Panc1 (cell line): ENCODE data around the gene WDR33. TPM values are rescaled to one million over a fixed set of nuclear protein-coding genes. Genes with fewer than 3 reads are reported as not detected.

Experiments
- ATAC-seq: fragments of 200-7000 bp; cut with Tn5 transposase; 2 replicates; pipeline ENCODE4 v1.9.1; 2020; ENCODE audit warnings: mild to moderate bottlenecking, moderate library complexity
- BruUV-seq: library from RNA; stranded (reverse); fragments of 400-500 nt; replicated peaks from 2 replicates; lab custom pipeline; 2021; lab: Mats Ljungman, UMichigan
- CTCF ChIA-PET: fragments of 300-600 bp; sonication (Branson Sonifier 250); formaldehyde crosslinking; loops from one replicate; lab custom pipeline; 2022; ENCODE audit warnings: antibody characterized with exemption; lab: Charles Lee
- POLR2A ChIA-PET: fragments of 300-600 bp; sonication (Branson Sonifier 250); formaldehyde crosslinking; loops from one replicate; lab custom pipeline; 2022; ENCODE audit warnings: antibody characterized with exemption; lab: Charles Lee
- DNase-seq: peaks from one replicate; pipeline ENCODE4 v3.0.0-alpha.2; 2010; ENCODE audit warnings: low read depth, low spot score
- H3K27ac ChIP-seq: 2 replicates; pipeline ENCODE4 v1.5.1; 2011; ENCODE audit warnings: mild to moderate bottlenecking, low read length, inconsistent platforms
- H3K27me3 ChIP-seq: fragments of 200-500 bp; sonication (Bioruptor generic); 2 replicates; pipeline ENCODE4 v1.6.0; 2014; ENCODE audit warnings: low read length, inconsistent platforms; ENCODE audit not compliant: control insufficient read depth, insufficient read depth
- H3K36me3 ChIP-seq: fragments of 200-500 bp; sonication (Bioruptor generic); 2 replicates; pipeline ENCODE4 v1.5.1; 2014; ENCODE audit warnings: inconsistent platforms, mild to moderate bottlenecking, low read length, moderate library complexity; ENCODE audit not compliant: control insufficient read depth, insufficient read depth
- H3K4me1 ChIP-seq: 2 replicates; pipeline ENCODE4 v1.5.1; 2011; ENCODE audit warnings: inconsistent platforms, mild to moderate bottlenecking, low read length, moderate library complexity; ENCODE audit not compliant: control insufficient read depth, insufficient read depth
- H3K4me3 ChIP-seq, 2 experiments: 2 replicates each; pipeline ENCODE4 v1.5.1; 2011 to 2012; ENCODE audit warnings: low read depth in 2 of 2, low read length in 2 of 2, mild to moderate bottlenecking in 2 of 2, inconsistent platforms in 1 of 2, moderate library complexity in 1 of 2
- H3K9me3 ChIP-seq: fragments of 200-500 bp; sonication (Bioruptor generic); 2 replicates; pipeline ENCODE4 v1.5.1; 2014; ENCODE audit warnings: low read depth, mild to moderate bottlenecking, inconsistent platforms, low read length, moderate library complexity; ENCODE audit not compliant: control insufficient read depth, insufficient read depth
- POLR2AphosphoS5 ChIP-seq: IDR thresholded peaks from 2 replicates; pipeline ENCODE4 v1.6.1; 2012; ENCODE audit warnings: mild to moderate bottlenecking, low read depth, low read length, moderate library complexity
- SIN3A ChIP-seq: IDR thresholded peaks from 2 replicates; pipeline ENCODE4 v1.6.1; 2012; ENCODE audit warnings: low read depth, mild to moderate bottlenecking, low read length, moderate library complexity, borderline replicate concordance; ENCODE audit not compliant: insufficient read depth
- TCF7L2 ChIP-seq: IDR thresholded peaks from 2 replicates; pipeline ENCODE4 v1.6.1; 2011; ENCODE audit warnings: mild to moderate bottlenecking, low read depth, low read length, inconsistent platforms
- in situ Hi-C: cut with HindIII; loops from 2 replicates; pipeline ENCODE4 v1.10.0; 2016; ENCODE audit warnings: low sequenced_read_pairs, low pct_unique_long_range_greater_than_20kb
- intact Hi-C: fragments of 100-400 bp; cut with micrococcal nuclease; formaldehyde crosslinking; loops from one replicate; pipeline ENCODE4 v1.10.0; 2022; ENCODE audit not compliant: unreplicated experiment
- total RNA-seq: library from RNA; stranded (reverse); gene quantifications from one replicate; pipeline ENCODE4 v1.2.1, GENCODE V29; 2021; ENCODE audit not compliant: unreplicated experiment
- TF ChIP-seq, protein P1 (sequence below): fragments of 450-650 bp; IDR thresholded peaks from 2 replicates; pipeline ENCODE4 v1.5.1; 2017; ENCODE audit warnings: mild to moderate bottlenecking
- TF ChIP-seq, protein P2 (sequence below), 2 experiments: IDR thresholded peaks; 2 replicates each; pipeline ENCODE4 v1.6.1; 2011 to 2012; ENCODE audit warnings: low read depth in 2 of 2, control low read depth in 1 of 2, low read length in 1 of 2, mild to moderate bottlenecking in 1 of 2, moderate library complexity in 1 of 2; ENCODE audit not compliant: insufficient read depth in 1 of 2

WDR33 gene
- total RNA-seq, 1 experiment from 2014 or later = 63.7 TPM

- no peak overlapping the region for H3K27ac ChIP-seq
- in situ Hi-C loops (no loop called here), intact Hi-C loops (no loop called here)
- no peaks in the 10 kb centered on the region for H3K27me3 ChIP-seq
- TF ChIP-seq, protein P1, sequence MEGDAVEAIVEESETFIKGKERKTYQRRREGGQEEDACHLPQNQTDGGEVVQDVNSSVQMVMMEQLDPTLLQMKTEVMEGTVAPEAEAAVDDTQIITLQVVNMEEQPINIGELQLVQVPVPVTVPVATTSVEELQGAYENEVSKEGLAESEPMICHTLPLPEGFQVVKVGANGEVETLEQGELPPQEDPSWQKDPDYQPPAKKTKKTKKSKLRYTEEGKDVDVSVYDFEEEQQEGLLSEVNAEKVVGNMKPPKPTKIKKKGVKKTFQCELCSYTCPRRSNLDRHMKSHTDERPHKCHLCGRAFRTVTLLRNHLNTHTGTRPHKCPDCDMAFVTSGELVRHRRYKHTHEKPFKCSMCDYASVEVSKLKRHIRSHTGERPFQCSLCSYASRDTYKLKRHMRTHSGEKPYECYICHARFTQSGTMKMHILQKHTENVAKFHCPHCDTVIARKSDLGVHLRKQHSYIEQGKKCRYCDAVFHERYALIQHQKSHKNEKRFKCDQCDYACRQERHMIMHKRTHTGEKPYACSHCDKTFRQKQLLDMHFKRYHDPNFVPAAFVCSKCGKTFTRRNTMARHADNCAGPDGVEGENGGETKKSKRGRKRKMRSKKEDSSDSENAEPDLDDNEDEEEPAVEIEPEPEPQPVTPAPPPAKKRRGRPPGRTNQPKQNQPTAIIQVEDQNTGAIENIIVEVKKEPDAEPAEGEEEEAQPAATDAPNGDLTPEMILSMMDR = no peak
- TF ChIP-seq POLR2AphosphoS5 (no peak), TCF7L2 (no peak), SIN3A (no peak)
- TF ChIP-seq, protein P2, sequence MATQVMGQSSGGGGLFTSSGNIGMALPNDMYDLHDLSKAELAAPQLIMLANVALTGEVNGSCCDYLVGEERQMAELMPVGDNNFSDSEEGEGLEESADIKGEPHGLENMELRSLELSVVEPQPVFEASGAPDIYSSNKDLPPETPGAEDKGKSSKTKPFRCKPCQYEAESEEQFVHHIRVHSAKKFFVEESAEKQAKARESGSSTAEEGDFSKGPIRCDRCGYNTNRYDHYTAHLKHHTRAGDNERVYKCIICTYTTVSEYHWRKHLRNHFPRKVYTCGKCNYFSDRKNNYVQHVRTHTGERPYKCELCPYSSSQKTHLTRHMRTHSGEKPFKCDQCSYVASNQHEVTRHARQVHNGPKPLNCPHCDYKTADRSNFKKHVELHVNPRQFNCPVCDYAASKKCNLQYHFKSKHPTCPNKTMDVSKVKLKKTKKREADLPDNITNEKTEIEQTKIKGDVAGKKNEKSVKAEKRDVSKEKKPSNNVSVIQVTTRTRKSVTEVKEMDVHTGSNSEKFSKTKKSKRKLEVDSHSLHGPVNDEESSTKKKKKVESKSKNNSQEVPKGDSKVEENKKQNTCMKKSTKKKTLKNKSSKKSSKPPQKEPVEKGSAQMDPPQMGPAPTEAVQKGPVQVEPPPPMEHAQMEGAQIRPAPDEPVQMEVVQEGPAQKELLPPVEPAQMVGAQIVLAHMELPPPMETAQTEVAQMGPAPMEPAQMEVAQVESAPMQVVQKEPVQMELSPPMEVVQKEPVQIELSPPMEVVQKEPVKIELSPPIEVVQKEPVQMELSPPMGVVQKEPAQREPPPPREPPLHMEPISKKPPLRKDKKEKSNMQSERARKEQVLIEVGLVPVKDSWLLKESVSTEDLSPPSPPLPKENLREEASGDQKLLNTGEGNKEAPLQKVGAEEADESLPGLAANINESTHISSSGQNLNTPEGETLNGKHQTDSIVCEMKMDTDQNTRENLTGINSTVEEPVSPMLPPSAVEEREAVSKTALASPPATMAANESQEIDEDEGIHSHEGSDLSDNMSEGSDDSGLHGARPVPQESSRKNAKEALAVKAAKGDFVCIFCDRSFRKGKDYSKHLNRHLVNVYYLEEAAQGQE (IDR thresholded peaks at IDR 0.05; ENCODE audit: insufficient read depth in 1 of 2, low read depth in 2 of 2, low read length in 1 of 2) = no peak
- CTCF ChIA-PET = no interaction called here
- DNase-seq = no peak
- ATAC-seq = no peak
- POLR2A ChIA-PET = no interaction called here
- no peaks in the 10 kb centered on the region for H3K9me3 ChIP-seq
- H3K36me3 ChIP-seq = no peaks in the 10 kb centered on the region
- H3K4me3 ChIP-seq = no peak overlapping the region
- BruUV-seq = no TSS peak
- no peaks in the 10 kb centered on the region for H3K4me1 ChIP-seq
Measured at GRCh38 chr2:127683056-127683455, 127.9 kb downstream of the WDR33 start.

DNA sequence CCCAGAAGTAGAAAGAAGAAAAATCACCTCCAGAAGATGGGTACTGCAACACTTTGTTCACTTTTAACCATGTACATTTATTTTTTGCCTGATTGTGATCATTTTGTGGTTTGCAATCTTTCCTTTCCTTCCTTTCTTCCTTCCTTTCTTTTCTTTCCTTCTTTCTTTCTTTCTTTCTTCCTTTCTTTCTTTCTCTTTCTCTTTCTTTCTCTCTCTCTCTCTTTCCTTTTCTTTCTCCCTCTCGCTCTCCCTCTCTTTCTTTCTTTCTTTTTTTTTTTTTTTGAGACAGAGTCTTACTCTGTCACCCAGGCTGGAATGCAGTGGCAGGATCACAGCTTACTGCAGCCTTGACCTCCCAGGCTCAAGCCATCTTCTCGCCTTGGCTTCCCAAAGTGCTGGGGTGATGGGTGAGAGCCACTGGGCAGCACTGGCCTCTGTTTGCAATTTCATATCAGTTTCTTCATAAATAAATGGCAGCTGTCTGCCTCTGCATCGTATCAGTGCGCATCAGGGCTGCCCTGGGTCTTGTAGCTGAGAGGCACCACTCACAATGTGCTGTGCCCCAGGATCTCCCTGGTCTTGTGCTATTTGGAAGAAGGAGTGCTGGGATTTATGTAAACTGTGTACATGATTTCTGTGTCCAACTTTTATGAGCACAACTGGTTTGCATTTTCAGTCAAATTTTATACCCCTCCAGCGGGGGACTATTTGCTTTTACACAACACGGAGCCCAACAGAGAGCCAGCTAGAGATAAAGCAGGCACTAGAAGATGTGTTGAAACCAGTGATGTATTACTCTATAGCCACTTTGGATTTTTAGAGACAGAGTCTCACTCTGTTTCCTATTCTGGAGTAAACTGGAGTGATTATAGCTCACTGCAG, 128.8 kb downstream of the WDR33 start:
- ChIA-PET CTCF (no interaction called here), POLR2A (no interaction called here)
- TF ChIP-seq POLR2AphosphoS5 = no peak
- TF ChIP-seq, protein P2 (IDR thresholded peaks at IDR 0.05; ENCODE audit: insufficient read depth in 1 of 2, low read depth in 2 of 2, low read length in 1 of 2) = no peak
- TF ChIP-seq, protein P1 = no peak
- no peak for TF ChIP-seq TCF7L2
- no peak for TF ChIP-seq SIN3A
- Histone ChIP-seq H3K4me3 (no peak overlapping the region), H3K4me1 (no peaks in the 10 kb centered on the region), H3K9me3 (no peaks in the 10 kb centered on the region), H3K36me3 (no peaks in the 10 kb centered on the region), H3K27ac (no peak overlapping the region), H3K27me3 (no peaks in the 10 kb centered on the region)
- DNase-seq (no peak), ATAC-seq (no peak)
- in situ Hi-C loops = no loop called here
- no TSS peak for BruUV-seq
- intact Hi-C loops = no loop called here
